LNCAP (cell line): ENCODE measurements around the gene STEAP2.

Source experiments
- CTCF ChIP-seq: fragments of 450-650 bp; IDR thresholded peaks from 2 replicates; pipeline ENCODE4 v1.5.1; 2017; ENCODE audit warnings: mild to moderate bottlenecking

STEAP2 gene

GRCh38 chr7:90194911-90195809, 16.4 kb upstream of the STEAP2 start:
- no peak for TF ChIP-seq CTCF

GRCh38 chr7:90201500-90202195, 9.9 kb upstream of the STEAP2 start:
- TF ChIP-seq CTCF: no peak

- no peak for TF ChIP-seq CTCF
Observed at GRCh38 chr7:90207956-90208355, 3.6 kb upstream of the STEAP2 start.

- TF ChIP-seq CTCF: no peak
Observed at GRCh38 chr7:90209776-90210175, 1.8 kb upstream of the STEAP2 start.

GRCh38 chr7:90210475-90210874, 1.1 kb upstream of the STEAP2 start:
- no peak for TF ChIP-seq CTCF

- TF ChIP-seq CTCF: no peak
Observed at GRCh38 chr7:90210981-90211380, 559 bp upstream of the STEAP2 start.

GRCh38 chr7:90212149-90212495, 582 bp downstream of the STEAP2 start:
- no peak for TF ChIP-seq CTCF
